Endothelial cell (in vitro differentiated cells): Measurements from ENCODE around the gene OR51E2. TPM values are rescaled to one million over a fixed set of nuclear protein-coding genes. Genes with fewer than 3 reads are reported as not detected.

ENCODE experiments used
- DNase-seq: peaks from one replicate; pipeline ENCODE4 v3.0.0; 2021; ENCODE audit warnings: low spot score
- H3K27ac Mint-ChIP-seq: one replicate; pipeline ENCODE4 v1.8.0; 2021; ENCODE audit warnings: mixed read lengths, inconsistent platforms; ENCODE audit not compliant: unreplicated experiment
- H3K27me3 Mint-ChIP-seq: one replicate; pipeline ENCODE4 v1.8.0; 2021; ENCODE audit warnings: mild to moderate bottlenecking, moderate library complexity, mixed read lengths, inconsistent platforms; ENCODE audit not compliant: unreplicated experiment
- H3K36me3 Mint-ChIP-seq: one replicate; pipeline ENCODE4 v1.8.0; 2021; ENCODE audit warnings: mild to moderate bottlenecking, low read depth, mixed read lengths, inconsistent platforms; ENCODE audit not compliant: unreplicated experiment
- H3K4me1 Mint-ChIP-seq: one replicate; pipeline ENCODE4 v1.8.0; 2021; ENCODE audit warnings: mild to moderate bottlenecking, mixed read lengths, inconsistent platforms; ENCODE audit not compliant: unreplicated experiment
- H3K4me3 Mint-ChIP-seq: one replicate; pipeline ENCODE4 v1.8.0; 2021; ENCODE audit warnings: mild to moderate bottlenecking, mixed read lengths, inconsistent platforms; ENCODE audit not compliant: unreplicated experiment
- H3K9me3 Mint-ChIP-seq: one replicate; pipeline ENCODE4 v1.8.0; 2021; ENCODE audit warnings: mixed read lengths, inconsistent platforms; ENCODE audit not compliant: unreplicated experiment
- total RNA-seq: library from RNA; stranded (reverse); fragmentation: NEBNext Ultra II Directional; extraction: Animal tissue kit (Norgen Biotek cat#: 25700); gene quantifications from one replicate; pipeline ENCODE4 v1.2.1, GENCODE V29; 2021; ENCODE audit not compliant: unreplicated experiment
- TF ChIP-seq, protein P1 (sequence below): fragments of 200-600 bp; sonication (generic); IDR thresholded peaks from one replicate; pipeline ENCODE4 v1.5.0; 2021; ENCODE audit warnings: antibody characterized with exemption; ENCODE audit not compliant: unreplicated experiment

Gene OR51E2
- total RNA-seq, 1 donor from 2014 or later = not detected

DNA sequence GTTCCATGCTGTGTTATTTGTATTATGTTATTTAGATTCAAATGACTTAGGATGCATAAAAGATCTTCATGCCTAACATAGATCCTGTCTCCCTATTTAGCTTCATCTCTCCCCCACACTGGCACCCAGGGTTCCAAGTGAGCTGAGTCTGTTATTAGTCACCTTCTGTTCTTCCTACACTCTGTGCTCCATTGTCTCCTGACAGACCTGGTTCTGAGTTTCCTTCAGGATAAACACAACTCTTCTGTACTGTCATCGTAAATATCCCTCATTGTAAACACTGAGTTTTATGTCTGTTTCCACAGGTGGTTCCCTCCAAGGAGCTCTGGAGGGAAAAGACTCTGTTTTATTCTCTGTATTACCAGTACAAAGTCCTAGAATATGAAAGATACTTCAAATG lies 15.6 kb upstream of the OR51E2 start:
- H3K27me3 Mint-ChIP-seq = peaks cover 2% of the 10 kb centered on the region
- H3K27ac Mint-ChIP-seq = peak overlapping the region; percentile 11
- H3K9me3 Mint-ChIP-seq = no peaks in the 10 kb centered on the region
- no peak overlapping the region for H3K4me3 Mint-ChIP-seq
- TF ChIP-seq, protein P1, sequence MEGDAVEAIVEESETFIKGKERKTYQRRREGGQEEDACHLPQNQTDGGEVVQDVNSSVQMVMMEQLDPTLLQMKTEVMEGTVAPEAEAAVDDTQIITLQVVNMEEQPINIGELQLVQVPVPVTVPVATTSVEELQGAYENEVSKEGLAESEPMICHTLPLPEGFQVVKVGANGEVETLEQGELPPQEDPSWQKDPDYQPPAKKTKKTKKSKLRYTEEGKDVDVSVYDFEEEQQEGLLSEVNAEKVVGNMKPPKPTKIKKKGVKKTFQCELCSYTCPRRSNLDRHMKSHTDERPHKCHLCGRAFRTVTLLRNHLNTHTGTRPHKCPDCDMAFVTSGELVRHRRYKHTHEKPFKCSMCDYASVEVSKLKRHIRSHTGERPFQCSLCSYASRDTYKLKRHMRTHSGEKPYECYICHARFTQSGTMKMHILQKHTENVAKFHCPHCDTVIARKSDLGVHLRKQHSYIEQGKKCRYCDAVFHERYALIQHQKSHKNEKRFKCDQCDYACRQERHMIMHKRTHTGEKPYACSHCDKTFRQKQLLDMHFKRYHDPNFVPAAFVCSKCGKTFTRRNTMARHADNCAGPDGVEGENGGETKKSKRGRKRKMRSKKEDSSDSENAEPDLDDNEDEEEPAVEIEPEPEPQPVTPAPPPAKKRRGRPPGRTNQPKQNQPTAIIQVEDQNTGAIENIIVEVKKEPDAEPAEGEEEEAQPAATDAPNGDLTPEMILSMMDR = no peak
- H3K36me3 Mint-ChIP-seq = no peaks in the 10 kb centered on the region
- DNase-seq = no peak
- H3K4me1 Mint-ChIP-seq = peaks cover 24% of the 10 kb centered on the region

DNA sequence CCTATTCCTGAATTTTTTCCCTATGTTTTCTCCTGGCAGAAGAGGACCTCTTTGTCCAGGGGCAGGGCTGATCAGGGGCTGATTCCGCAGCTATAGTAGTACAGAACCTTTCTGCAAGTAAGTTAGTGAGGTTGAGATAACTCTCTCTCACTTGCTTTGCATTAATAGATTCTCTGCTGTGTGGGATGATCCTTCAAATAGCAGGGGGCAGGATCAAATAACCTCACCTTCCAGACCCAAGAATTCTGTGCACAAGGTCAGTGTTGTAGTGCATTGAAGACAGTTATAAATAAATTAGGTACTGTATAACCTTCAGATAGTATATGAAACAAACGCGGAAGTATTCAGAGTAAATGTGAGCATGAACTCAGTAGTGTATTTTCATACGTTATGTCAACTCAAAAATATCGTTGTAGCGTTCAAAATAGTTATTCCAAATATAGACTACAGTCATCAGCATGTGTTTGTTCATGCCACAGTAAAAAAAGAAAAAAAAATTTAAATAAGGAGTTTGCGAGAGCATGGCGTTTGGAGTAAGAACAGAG lies 7.2 kb upstream of the OR51E2 start:
- TF ChIP-seq, protein P1 = no peak
- DNase-seq = no peak
- H3K4me1 Mint-ChIP-seq = peaks cover 20% of the 10 kb centered on the region
- no peak overlapping the region for H3K4me3 Mint-ChIP-seq
- no peaks in the 10 kb centered on the region for H3K9me3 Mint-ChIP-seq
- H3K27me3 Mint-ChIP-seq = peaks cover 2% of the 10 kb centered on the region
- no peaks in the 10 kb centered on the region for H3K36me3 Mint-ChIP-seq
- H3K27ac Mint-ChIP-seq = peak overlapping the region; percentile 90

DNA sequence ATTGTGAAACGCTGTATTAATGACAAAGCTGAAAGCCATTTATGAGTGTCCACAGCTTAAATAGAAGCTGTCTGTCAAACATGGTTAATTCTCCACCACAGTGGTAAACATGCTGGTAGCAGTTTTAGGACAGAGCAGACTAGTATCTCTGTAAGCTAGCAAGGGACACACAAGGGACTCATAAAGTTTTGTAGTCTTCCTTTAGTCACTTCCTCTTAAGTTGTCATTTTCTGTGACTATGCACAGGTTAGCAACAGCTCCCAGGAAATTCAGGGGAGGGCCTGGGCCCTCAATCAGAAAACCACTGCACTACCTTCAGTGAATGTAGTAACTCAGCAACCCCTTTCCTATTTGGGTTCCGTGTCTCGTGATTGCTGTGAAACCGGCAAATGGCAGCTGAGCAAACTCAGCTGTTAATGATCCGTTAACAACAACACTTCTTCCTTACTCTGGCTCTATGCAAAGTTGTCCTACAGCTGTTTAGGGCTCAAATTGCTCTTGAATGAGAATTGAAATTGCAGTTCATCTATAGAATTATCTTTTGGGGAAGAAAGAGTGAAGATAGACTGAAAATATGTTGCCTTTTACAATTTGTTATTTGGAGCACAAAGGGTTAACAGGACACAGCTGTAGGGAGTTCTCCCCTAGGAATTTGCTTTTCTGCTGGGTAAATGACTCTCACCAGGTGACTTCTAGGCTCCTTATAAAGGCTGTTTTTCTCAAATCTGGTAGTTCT lies 6.6 kb upstream of the OR51E2 start, which contains the start of gene MMP26:
TSS of gene MMP26 (plus strand) at position 731 of the 736 bp plus-strand sequence.
- TF ChIP-seq, protein P1 = no peak
- H3K27me3 Mint-ChIP-seq = peaks cover 2% of the 10 kb centered on the region
- no peak within 1 kb of the TSS for H3K4me3 Mint-ChIP-seq
- H3K36me3 Mint-ChIP-seq = no peaks in the 10 kb centered on the region
- H3K9me3 Mint-ChIP-seq = no peaks in the 10 kb centered on the region
- peaks cover 20% of the 10 kb centered on the region for H3K4me1 Mint-ChIP-seq
- H3K27ac Mint-ChIP-seq = peak within 1 kb of the TSS; percentile 90
- DNase-seq = no peak

DNA sequence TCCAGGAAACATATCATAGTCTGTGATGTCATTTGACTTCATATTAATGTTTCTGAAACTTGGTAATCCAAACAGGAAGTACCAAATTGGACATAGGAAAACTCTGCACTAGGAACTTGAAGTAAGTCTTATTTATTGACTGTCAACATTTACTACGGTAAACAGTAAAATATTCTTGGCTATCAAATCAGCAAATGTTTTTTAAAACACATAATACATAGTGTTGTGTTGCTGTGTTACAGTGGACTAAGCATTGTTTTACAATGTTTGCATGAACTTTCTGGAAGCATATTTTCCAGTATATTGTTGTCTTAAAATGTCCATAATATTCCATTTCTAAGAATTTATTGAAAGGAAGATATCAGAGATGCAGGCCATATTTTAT lies 2.8 kb upstream of the OR51E2 start:
- no peak overlapping the region for H3K27ac Mint-ChIP-seq
- no peak overlapping the region for H3K4me3 Mint-ChIP-seq
- no peaks in the 10 kb centered on the region for H3K36me3 Mint-ChIP-seq
- TF ChIP-seq, protein P1 = no peak
- H3K9me3 Mint-ChIP-seq = no peaks in the 10 kb centered on the region
- peaks cover 9% of the 10 kb centered on the region for H3K4me1 Mint-ChIP-seq
- no peak for DNase-seq
- peaks cover 2% of the 10 kb centered on the region for H3K27me3 Mint-ChIP-seq

DNA sequence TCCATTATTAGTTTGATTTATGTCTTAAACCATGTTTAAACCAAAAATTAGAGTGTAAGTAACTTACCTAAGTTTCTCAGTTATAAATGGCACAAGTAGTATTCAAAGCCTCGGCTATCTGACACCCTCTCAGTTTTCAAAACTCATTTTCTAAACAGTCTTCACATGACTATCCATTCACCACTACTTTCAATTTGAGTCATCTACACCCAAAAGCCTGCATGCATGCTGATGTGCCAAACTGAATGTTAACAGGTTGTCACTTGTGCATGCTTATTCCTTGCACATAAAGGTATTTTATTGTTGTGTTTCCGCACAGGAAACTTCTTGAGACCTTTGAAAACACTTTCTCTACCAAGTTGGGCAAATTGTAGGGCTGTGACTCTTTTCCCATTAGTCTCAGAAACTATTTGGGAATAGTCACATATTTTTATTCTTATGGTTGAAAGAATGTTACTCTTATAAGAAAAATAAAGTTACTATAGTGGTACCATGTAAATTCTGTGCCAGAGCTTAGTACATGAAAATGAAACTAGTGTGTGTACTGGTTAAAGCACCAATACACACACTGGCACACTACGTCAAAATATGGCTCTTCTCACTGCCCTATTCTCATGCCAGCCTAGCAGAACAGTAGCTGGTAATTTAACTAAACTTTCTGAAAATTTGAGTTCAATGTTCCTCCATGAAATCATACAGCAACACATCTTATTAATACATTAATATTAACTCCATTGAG lies 2.2 kb upstream of the OR51E2 start:
- H3K9me3 Mint-ChIP-seq = no peaks in the 10 kb centered on the region
- no peak overlapping the region for H3K4me3 Mint-ChIP-seq
- DNase-seq = no peak
- H3K4me1 Mint-ChIP-seq = peaks cover 9% of the 10 kb centered on the region
- no peak overlapping the region for H3K27ac Mint-ChIP-seq
- TF ChIP-seq, protein P1 = no peak
- no peaks in the 10 kb centered on the region for H3K36me3 Mint-ChIP-seq
- H3K27me3 Mint-ChIP-seq = peaks cover 2% of the 10 kb centered on the region
